K562 treated with DMSO at 1 percent for 12 hours (cell line): ENCODE results near the gene PRR22. TPM values are rescaled to one million over a fixed set of nuclear protein-coding genes. Genes with fewer than 3 reads are reported as not detected.

Experiments used
- total RNA-seq: library from RNA; unstranded; fragments of 300-600 nt; gene quantifications from 2 replicates; pipeline ENCODE4 v1.2.3, GENCODE V29; 2022; ENCODE audit not compliant: insufficient read depth

The PRR22 gene
- total RNA-seq, result 2.0 and 3.4 TPM in 2 replicates

DNA sequence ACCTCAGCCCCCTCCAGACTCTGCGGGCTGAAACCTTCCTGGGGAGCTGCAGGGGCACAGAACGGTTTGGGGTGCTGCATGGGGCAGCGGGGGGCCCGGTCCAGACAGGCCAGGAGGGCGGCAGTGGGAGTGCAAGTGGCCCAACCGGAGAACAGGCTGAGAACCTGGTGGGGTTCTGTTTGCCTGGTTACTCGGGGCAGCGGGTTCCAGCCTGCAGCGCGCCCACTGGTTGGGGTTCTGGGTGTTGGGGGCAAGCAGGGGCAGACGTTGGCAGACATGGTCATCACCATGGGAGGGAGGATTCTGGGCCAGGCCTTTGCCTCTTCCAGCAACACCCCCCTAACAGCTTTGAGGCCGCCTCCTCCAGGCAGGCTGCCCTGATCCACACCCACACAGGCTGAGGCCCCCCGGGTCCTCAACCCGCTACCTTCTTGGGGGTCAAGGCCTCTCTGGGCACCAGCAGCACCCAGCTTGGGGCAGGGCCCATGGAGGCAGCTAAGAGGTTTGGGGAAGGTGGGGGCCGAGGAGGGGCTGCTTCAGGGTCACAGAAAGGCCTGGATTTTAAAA is at the start of gene PRR22:
Gene PRR22, minus strand, starts transcription at position 166 of the 567 bp plus-strand sequence. Its CDS starts 86 bp downstream, at position 80.

DNA sequence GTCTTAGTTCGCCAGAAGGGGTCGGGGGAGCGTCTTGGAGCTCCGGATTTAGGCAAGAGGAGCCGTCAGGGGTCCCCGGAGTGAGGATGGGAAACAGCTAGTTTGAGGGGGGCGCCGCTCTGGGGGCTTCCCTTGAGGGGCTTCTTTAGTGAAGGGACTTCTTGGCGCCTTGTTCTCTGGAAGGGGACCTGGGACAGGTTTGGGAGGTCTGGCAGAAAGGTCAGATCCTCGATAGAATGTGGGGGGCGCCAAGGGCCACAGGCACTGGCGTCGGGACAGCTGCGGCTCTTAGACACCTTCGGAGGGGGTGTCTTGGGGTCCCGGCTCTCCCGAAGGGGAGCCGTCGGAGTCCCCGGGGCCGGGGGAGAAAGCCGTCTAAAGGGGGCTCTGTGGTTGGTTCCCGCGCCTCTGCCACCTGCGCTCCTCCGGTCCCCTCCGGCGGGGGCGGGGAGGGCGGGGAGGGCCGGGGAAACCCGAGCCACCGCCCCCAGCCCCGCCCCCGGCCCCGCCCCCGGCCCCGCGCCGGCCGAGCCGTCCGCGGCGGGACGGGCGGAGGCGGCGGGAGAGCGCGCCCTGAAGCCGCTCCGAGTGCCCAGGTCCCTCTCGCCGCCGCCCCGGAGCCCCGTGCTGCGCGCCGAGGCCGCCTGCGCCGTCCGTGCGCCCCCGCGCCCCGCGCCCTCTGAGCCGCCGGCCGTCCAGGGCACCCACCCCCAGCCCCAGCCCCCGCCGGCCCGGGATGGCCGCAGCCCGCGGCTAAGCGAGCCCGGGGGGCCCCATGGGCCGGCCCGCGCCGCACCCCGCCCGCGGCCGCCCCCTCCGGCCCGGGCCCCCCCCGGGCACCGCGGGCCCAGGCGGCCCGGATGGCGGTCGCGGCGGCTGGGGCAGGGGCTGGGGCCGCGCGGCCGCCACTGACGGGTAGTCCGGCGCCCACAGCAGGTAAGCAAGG is 20.2 kb upstream of the PRR22 start, which contains the start of gene NRTN:
Gene NRTN, plus strand, starts transcription at position 552 of the 946 bp plus-strand sequence. CDS start 19,099 bp downstream, outside the sequence.

DNA sequence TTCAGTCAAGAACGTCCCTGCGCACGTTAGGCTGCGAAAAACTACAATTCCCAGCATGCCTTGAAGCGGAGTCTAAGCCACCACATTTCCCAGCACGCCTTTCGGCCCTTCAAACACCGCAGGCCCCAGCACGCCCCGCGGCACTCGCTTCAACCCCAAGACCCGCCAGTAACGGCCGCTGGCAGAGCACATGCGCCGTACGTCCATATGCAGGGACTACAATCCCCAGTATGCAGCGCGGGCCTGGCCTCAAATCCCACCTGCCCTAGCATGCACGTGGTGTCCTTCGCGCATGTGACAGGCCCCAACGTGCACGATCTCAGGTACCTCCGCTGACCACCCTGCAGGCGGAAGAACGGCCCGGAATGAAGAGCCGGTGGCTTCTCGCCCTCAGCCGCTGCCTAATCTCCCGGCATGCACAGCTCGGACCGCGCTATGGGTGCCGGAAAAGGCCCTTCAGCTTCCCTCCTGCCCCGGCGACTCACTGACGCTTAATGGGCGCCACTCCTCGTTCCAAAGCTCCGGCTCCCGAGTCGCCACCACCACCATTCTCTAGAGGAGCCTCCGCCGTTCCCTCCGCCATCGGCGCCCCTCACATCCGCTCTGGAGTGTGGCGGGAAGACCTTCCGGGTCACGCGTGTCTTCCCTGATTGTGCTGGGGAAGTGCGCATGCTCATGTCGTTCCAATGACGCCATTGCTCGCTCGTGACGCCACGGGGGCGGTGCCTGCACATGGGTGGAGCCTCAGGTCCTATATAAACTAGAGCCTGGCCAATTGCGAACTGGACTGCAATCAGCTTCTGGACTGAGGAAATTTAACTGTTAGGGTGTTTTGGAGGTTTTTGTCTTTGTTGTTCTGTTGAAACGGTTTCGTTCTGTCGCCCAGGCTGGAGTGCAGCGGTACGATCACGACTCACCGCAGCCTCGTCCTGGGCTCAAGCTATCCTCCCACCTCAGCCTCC is 6.3 kb upstream of the PRR22 start, which contains the start of gene DUS3L:
Gene DUS3L, minus strand, starts transcription at position 605 of the 962 bp plus-strand sequence. Its CDS starts 22 bp downstream, at position 583.

Other genes starting within 250 kb of the PRR22 start
- 0.20 and 0.52 TPM in 2 replicates for gene TINCR, start 216.8 kb downstream of the PRR22 start, total RNA-seq
- 55.5 and 58.7 TPM in 2 replicates for gene SAFB2, start 162.0 kb downstream of the PRR22 start, total RNA-seq
- gene SAFB, start 161.7 kb downstream of the PRR22 start, total RNA-seq, result 93.0 and 118 TPM in 2 replicates
- gene MICOS13, start 104.2 kb downstream of the PRR22 start, total RNA-seq, result 29.6 and 55.9 TPM in 2 replicates
- 11.2 and 13.8 TPM in 2 replicates for gene HSD11B1L, start 103.7 kb downstream of the PRR22 start, total RNA-seq
- 1,237 and 1,942 TPM in 2 replicates for gene RPL36, start 94.5 kb downstream of the PRR22 start, total RNA-seq
- 190 and 205 TPM in 2 replicates for gene LONP1, start 64.6 kb downstream of the PRR22 start, total RNA-seq
- not detected in 2 replicates for gene CATSPERD, start 64.1 kb downstream of the PRR22 start, total RNA-seq
- 36.3 and 46.8 TPM in 2 replicates for gene DUS3L, start 6.4 kb upstream of the PRR22 start, total RNA-seq
- 24.5 and 33.8 TPM in 2 replicates for gene NRTN, start 20.3 kb upstream of the PRR22 start, total RNA-seq
- gene FUT6, start 55.0 kb upstream of the PRR22 start, total RNA-seq, result not detected in 2 replicates
- 1.5 TPM in 1 of 2 replicates, not detected in the other for gene FUT3, start 66.7 kb upstream of the PRR22 start, total RNA-seq
- not detected in 2 replicates for gene FUT5, start 85.8 kb upstream of the PRR22 start, total RNA-seq
- gene NDUFA11, start 119.0 kb upstream of the PRR22 start, total RNA-seq, result 494 and 896 TPM in 2 replicates
- 0.60 and 4.2 TPM in 2 replicates for gene VMAC, start 120.1 kb upstream of the PRR22 start, total RNA-seq
- gene CAPS, start 129.5 kb upstream of the PRR22 start, total RNA-seq, result 5.2 and 7.9 TPM in 2 replicates
- 54.6 and 80.5 TPM in 2 replicates for gene RANBP3, start 193.4 kb upstream of the PRR22 start, total RNA-seq